Stimulated activated CD8-positive, alpha-beta memory T cell treated with anti-CD3 and anti-CD28 coated beads, Interleukin-4, amount 100 ng/mL, for 48 hours (primary cell): ENCODE results near the gene EXT2.

Source experiments
- DNase-seq: peaks from one replicate; pipeline ENCODE4 v3.0.0-alpha.2; 2020

The EXT2 gene

DNA sequence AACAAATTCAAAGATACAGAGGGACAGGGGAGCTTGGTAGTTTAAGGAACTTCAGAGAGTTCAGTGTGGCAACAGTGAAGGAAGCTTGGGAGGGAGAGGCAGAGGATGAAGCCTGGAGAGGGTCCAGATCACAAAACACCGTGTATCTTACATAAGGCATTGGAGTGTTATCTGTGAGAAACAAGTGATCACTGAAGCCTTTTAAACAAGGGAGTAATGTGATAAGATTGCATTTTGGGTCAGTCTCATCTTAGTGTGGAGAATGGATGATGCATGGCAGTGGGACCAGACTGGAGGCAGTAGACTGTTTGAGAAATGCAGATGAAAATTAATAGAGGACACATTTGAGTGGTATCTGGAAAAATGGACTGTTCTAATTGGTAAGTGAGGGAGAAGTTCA, 79.4 kb downstream of the EXT2 start:
- no peak for DNase-seq

GRCh38 chr11:44176546-44177213, 81.2 kb downstream of the EXT2 start:
- no peak for DNase-seq

- no peak for DNase-seq
Measured at GRCh38 chr11:44177905-44178304, 82.4 kb downstream of the EXT2 start.

- DNase-seq: no peak
Measured at GRCh38 chr11:44178381-44178780, 82.9 kb downstream of the EXT2 start.

- DNase-seq: no peak
Measured at GRCh38 chr11:44179173-44179572, 83.7 kb downstream of the EXT2 start.

DNA sequence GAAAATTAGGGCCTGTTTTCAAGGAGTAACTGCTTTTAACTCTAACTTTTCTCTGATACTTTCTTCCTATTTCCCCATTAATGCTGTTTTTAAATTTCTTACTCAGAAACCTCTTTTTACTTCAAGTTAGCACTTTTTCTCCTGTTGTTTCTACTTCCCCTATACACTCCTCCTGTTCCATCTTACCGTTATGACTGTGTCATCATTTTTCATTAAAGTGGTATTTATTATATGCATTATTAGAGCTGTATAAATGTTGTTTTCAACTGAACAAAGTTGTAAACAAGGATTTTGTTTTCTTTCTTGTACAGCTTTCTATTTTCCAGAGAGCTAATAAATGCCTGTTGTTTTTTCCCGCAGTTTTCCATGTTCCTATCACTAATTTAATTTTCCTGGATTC, 84.6 kb downstream of the EXT2 start:
- DNase-seq: no peak

GRCh38 chr11:44185522-44185921, 90.0 kb downstream of the EXT2 start:
- no peak for DNase-seq

- DNase-seq: no peak
Measured at GRCh38 chr11:44186321-44186930, 90.9 kb downstream of the EXT2 start.

- DNase-seq: no peak
Measured at GRCh38 chr11:44188643-44189042, 93.2 kb downstream of the EXT2 start.

- no peak for DNase-seq
Measured at GRCh38 chr11:44189986-44190882, 94.8 kb downstream of the EXT2 start.

DNA sequence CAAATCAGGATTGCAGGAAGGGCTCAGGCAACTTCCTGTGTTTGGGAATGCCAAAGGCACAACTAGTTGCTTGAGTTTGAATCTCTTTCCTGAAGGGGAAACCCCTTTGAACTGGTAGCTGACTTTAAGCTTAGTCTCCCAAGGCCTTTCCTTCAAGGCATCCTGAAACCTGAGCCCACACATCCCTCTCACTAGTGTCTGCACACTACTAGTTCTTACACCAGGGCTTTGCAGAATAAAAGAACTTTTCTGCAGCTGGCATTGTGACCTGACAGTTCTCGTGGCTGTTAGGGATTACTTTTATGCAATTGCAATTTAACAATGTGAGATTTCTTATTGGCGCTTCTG, 95.4 kb downstream of the EXT2 start:
- DNase-seq: no peak

GRCh38 chr11:44191322-44192016, 96.0 kb downstream of the EXT2 start:
- no peak for DNase-seq

DNA sequence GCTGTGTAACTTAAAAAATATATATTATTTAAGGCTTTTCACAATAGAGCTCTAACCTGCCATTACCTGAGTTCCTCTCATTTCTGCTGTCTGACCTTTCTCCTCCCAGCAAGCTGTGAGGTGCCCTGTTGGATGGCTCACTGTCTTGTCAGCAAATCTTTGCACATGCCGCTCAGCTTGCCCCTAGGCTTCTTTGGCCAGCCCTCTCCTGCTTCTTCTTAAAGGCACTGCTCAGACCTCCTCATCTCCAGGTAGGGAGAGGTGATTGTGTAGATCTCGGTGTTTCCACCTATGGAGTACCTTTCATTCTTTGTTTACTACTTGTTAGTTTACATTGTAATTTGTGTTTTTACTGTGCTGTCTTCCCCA, 96.5 kb downstream of the EXT2 start:
- DNase-seq: no peak

DNA sequence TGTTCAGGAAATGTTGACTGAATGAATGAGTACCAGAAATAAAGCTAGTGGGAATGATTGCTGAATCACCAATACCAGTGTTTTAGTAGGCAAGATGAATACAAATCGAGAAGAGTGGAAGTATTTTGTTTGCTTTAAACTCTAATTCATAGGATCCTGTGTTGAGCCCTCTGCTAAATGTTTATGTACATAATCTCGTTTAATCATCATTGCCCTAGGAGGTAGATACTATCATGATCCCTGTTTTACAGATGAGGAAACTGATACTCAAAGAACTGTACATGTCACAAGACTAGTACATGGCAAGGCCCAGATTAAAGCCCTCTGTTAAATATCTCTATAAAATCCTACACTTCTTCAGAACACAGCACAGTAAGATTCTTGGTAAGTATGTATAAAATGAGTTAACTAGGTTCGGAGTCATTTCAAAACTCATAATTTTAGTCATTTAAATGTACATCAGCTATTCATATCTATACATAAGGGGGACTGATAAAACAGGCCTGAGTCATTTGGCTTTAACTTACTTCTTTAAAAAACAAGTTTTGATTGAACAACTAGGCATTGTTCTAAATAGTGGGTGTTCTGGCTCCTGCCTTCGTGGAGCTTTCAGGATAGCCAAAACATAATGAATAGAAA, 97.1 kb downstream of the EXT2 start:
- no peak for DNase-seq

DNA sequence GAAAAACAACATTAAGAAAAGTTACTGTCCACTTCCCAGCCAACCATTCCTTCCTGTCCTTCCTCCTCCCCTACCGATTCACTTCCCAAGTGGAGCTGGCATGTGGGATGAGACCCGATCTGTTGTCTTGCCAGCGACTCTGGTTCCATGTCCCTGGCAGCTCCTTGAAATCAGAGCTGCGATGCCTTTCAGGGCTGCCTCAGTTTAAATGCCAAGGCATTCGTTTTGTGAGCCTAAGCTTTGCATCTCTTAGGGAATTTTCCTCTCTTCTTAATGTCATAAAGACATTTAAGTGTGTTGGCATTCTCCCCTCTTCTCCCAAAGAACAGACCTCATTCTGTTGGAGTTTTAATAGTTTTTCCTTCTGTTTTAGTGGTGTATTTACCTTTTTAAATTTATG, 98.4 kb downstream of the EXT2 start:
- DNase-seq: no peak

DNA sequence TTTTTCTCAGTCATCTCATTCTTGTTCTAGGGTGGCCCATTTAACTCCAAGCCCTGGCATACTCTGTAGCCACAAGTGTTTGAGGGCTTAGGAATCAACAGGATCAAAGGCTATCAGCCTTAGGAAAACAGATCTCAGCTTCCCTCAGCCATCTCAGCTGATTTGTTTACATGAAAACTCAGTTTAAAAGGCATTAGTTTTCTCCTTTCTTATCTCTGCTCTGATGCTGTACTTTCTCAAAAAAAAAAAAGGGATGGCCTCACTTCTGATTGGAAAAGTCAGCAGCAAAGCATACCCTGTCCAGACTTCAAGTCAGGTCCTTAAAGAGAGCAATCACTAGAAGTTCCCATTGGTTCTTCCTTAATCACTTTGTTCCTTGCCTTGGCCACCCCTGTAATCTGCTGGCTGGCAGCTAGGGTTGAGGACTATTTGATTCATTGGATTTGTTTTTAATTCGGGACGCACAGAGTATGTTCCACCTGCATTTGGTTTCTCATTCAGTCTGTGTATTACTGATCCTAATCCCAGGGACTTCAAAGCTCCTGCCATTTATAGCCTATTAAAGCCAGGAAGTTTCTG, 102.8 kb downstream of the EXT2 start:
- DNase-seq: no peak

GRCh38 chr11:44199298-44199697, 103.8 kb downstream of the EXT2 start:
- DNase-seq: no peak

DNA sequence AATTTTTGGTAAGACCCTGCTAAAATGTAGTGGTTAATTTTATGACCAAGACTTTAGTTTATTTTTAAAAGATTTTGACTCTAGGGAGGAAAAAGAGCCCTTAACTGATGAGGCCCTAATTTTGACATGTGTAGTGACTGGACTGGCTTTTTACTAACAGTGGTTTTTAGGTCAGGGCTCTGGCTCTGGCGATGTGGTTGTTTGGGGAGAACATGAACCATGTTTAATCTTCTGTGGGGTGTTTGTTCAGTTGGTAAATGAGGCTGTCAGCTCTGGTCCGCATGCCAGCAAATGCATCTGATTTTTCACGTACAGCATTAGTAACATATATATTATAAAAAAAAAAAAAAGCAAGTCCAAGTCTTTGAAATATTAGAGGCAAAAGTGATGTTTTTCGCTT, 104.3 kb downstream of the EXT2 start:
- no peak for DNase-seq

DNA sequence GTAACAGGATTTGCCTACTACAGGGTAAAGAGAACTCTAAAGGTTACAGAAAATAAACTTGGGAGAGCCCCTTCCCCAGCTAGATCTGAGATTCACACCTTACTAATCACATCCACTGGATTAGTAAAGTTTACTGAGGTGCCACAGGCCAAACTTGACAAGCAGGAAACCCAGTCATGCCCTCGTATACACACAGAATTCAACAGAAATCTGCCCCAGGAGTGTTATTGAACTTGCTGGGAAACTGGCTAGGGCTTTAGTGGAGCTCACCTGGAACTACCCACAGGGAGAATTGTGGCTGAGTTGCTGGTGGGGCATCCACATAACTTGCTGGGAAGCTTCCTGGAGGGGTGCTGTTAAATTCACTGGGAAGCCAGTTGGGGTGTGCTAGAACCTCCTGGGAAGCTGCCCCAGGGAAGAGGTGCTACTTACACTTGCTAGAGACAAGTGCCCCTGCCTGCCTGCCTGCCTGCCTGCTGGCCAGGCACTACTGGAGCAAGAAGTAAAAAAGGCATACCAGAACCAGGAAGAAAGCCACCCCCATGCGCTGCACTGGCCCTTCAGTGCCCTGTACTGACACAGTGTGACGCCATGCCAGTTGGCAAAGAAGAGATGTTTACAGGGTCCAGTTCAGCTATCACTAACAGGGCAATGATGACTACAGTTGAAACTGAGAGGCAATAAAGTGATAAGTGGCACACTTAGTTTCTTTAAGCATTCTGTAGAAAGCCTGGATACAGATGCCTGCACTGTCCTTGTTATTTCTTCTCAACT, 108.0 kb downstream of the EXT2 start:
- DNase-seq: no peak

GRCh38 chr11:44205352-44205751, 109.9 kb downstream of the EXT2 start:
- DNase-seq: no peak

DNA sequence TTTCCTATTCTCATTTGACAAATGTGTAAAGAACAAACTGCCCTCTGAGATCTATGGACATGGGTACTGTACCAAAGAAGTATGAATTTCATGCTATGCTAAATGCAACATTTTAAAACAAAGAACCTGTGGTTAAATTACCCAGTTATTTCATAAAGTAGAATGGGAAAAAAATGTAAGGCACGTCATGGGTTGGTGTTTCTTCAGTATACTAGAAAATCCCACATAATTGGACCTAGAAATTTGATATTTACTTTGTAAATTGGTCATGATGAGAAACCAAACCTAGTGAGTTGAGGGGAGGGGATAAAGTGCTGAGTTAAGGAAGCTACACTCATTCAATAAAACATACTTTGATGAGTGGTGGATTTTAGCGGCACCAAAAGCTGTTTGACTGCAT, 110.4 kb downstream of the EXT2 start:
- no peak for DNase-seq

DNA sequence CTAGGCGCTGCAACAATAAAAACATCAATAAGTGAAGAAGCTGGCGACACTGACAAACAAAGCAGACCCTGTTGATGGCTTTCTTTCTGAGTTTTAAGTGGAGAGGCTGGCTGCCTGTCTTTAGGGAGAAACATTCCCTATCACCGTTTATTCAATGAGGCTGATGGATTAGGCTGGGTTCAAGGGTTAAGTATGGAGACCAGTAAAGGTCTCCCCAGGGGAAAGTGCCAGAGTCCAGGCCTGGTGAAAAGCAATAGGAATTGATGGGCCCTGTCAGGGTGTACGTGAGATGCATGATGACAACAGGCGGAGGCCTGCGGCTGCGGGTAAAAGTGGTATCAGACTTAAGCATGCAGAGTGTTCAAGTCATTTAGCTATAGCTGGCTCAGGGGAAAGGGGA, 111.8 kb downstream of the EXT2 start:
- no peak for DNase-seq
